GM06990 (cell line): ENCODE data around the gene TFDP2.

Source experiments
- DNase-seq: peaks from one replicate; pipeline ENCODE4 v3.0.0-alpha.2; 2011; ENCODE audit not compliant: insufficient read length; ENCODE audit errors: extremely low read depth
- H3K27me3 ChIP-seq: replicated peaks from 2 replicates; pipeline ENCODE4 v1.6.0; 2011; ENCODE audit warnings: low read length; ENCODE audit not compliant: control insufficient read depth, insufficient read depth
- H3K36me3 ChIP-seq: 2 replicates; pipeline ENCODE4 v1.5.1; 2011; ENCODE audit warnings: low read length; ENCODE audit not compliant: control insufficient read depth, insufficient read depth
- H3K4me3 ChIP-seq: replicated peaks from 2 replicates; pipeline ENCODE4 v1.5.1; 2011; ENCODE audit warnings: low read depth, mild to moderate bottlenecking, control low read depth, low read length
- TF ChIP-seq, protein P1 (sequence below): IDR thresholded peaks from 2 replicates; pipeline ENCODE4 v1.5.1; 2011; ENCODE audit warnings: low read length, control low read depth, mild to moderate bottlenecking, inconsistent platforms; ENCODE audit not compliant: insufficient read depth, poor library complexity, severe bottlenecking

The TFDP2 gene

DNA sequence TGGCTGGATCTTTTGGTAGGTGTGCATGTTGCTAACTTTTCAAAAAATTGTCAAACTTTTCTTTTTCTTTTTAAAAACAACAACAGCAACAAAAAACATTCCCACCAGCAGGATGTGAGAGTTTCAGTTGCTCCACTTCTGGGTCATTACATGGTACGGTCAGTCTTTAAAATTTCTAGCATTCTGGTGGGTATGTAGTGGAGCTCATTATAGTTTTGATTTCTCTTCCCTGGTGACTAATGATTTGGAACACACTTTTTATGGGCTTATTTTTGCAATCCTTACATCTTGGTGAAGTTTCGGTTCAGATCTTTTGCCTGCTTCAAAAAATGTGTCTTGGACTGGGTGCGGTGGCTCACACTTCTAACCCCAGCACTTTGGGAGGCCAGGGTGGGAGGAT, 253.6 kb downstream of the TFDP2 start:
- no peak overlapping the region for H3K4me3 ChIP-seq
- no peaks in the 10 kb centered on the region for H3K27me3 ChIP-seq
- no peak for DNase-seq
- TF ChIP-seq, protein P1, sequence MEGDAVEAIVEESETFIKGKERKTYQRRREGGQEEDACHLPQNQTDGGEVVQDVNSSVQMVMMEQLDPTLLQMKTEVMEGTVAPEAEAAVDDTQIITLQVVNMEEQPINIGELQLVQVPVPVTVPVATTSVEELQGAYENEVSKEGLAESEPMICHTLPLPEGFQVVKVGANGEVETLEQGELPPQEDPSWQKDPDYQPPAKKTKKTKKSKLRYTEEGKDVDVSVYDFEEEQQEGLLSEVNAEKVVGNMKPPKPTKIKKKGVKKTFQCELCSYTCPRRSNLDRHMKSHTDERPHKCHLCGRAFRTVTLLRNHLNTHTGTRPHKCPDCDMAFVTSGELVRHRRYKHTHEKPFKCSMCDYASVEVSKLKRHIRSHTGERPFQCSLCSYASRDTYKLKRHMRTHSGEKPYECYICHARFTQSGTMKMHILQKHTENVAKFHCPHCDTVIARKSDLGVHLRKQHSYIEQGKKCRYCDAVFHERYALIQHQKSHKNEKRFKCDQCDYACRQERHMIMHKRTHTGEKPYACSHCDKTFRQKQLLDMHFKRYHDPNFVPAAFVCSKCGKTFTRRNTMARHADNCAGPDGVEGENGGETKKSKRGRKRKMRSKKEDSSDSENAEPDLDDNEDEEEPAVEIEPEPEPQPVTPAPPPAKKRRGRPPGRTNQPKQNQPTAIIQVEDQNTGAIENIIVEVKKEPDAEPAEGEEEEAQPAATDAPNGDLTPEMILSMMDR: no peak
- H3K36me3 ChIP-seq: peaks cover 3% of the 10 kb centered on the region

DNA sequence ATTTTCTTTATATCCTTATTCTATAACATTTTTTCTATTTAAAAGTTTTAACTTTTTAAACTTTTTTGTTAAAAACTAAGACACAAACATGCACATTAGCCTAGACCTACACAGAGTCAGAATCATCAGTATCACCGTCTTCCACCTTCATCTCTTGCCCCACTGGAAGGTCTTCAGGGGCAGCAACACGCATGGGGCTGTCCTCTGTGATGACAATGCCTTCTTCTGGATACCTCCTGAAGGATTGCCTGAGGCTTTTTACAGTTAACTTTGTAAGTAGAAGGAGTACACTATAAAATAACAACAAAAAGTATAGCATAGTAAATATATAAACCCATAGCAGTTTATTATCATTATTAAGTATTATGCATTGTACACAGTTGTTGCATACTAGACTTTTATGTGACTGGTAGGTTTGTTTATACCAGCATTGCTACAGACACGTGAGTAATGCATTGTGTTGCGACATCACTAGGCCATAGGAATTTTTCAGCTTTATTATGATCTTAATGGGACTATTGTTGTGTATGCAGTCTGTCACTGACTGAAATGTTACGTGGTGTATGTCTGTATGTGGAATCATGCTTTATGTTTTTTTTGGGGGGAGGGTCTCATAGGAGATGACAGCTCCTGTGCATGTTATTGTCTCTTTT, 254.7 kb downstream of the TFDP2 start:
- DNase-seq: no peak
- TF ChIP-seq, protein P1: no peak
- peaks cover 3% of the 10 kb centered on the region for H3K36me3 ChIP-seq

More for the DNA sequence above, 254.7 kb downstream of the TFDP2 start:
- H3K27me3 ChIP-seq: no peaks in the 10 kb centered on the region
- H3K4me3 ChIP-seq: no peak overlapping the region
